Mucosa of descending colon (tissue), 3 donors: ENCODE results near the gene NDUFA13. TPM values are rescaled to one million over a fixed set of nuclear protein-coding genes. Genes with fewer than 3 reads are reported as not detected.

Experiments
- ATAC-seq: fragments of 200-7000 bp; cut with Tn5 transposase; one replicate; pipeline ENCODE4 v1.9.1; 2020; ENCODE audit warnings: mild to moderate bottlenecking, moderate library complexity
- DNase-seq, 3 donors: peaks; one replicate each; pipeline ENCODE4 v3.0.0-alpha.2; 2020
- H3K36me3 ChIP-seq: fragments of 200-600 bp; one replicate; pipeline ENCODE4 v1.8.0; 2021; ENCODE audit warnings: low read depth, mild to moderate bottlenecking
- H3K4me1 ChIP-seq: fragments of 200-600 bp; one replicate; pipeline ENCODE4 v1.8.0; 2021; ENCODE audit warnings: low read depth, mild to moderate bottlenecking
- H3K4me3 ChIP-seq: fragments of 200-600 bp; one replicate; pipeline ENCODE4 v1.8.0; 2021; ENCODE audit warnings: mild to moderate bottlenecking
- H3K9me3 ChIP-seq: fragments of 200-600 bp; one replicate; pipeline ENCODE4 v1.8.0; 2021; ENCODE audit warnings: mild to moderate bottlenecking
- intact Hi-C, 2 donors: fragments of 100-400 bp; cut with DNase I in 1 of 2; cut with micrococcal nuclease in 1 of 2; formaldehyde crosslinking; loops; one replicate each; pipeline versions ENCODE4 v1.11.0 to v1.11.1; 2022; cut with DNase I, micrococcal nuclease
- total RNA-seq, 3 donors: library from RNA; stranded (reverse); fragmentation: NEBNext Ultra II Directional in 2 of 3; extraction: Animal tissue kit (Norgen Biotek cat#: 25700) in 2 of 3; gene quantifications; one replicate each; pipeline versions ENCODE4 v1.2.1 to v1.2.4, GENCODE V29; 2021 to 2023
- TF ChIP-seq, protein P1 (sequence below): fragments of 200-600 bp; IDR thresholded peaks from one replicate; pipeline ENCODE4 v1.8.0; 2022; ENCODE audit warnings: antibody characterized with exemption, mild to moderate bottlenecking
- donor health status: DM: no; HTN: no; CAD: no; lungs with moderate emphysema.
- donor health status: DM: no; HTN: no; CAD: no.
- donor health status: DM: no; HTN: yes; CAD: no.

NDUFA13 gene
- total RNA-seq, 3 donors from 2014 or later, result 347 to 437 (median 348) TPM

DNA sequence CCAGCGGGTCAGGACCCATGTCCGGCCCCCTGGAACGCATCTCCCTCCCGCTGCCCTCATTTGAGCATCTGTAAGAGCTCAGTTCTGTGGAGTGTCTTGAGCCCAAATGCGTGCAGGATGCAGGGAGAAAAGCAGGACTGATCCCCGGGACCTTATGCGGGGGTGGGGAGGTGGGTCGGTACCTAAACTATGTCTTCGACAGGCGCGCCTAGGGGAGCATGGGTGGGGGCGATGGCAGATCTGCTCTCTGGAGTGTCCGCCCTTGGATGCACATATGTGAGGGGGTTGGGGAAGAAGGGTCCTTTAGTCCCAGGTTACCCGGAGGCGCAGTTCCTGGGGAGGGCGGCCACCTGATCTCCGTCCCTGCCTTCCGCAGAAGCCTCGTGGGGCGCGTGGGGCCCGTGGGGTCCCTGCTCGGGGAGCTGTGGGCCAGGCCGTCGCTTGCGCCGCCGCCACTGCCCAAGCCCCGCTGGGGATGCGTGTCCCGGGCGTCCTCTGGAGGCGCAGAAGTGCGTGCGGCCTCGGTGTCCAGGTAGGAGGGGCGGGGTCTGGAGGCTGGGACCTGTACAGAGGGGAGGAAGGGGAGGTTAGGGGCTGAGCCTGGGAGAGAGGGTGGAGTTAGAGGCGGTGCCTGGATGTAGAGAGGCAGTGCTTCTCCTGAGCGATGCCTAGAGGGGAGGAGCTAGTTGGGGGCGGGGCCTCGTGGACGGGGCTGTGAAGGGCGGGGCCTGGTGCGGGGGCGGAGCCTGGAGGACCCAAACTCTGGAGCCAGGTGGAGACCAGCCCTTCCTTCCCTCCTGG is 24.9 kb downstream of the NDUFA13 start:
- peak; percentile 78 for ATAC-seq
- no peak overlapping the region for H3K4me3 ChIP-seq
- DNase-seq, result peak; percentile 62 to 79 (median 72)

DNA sequence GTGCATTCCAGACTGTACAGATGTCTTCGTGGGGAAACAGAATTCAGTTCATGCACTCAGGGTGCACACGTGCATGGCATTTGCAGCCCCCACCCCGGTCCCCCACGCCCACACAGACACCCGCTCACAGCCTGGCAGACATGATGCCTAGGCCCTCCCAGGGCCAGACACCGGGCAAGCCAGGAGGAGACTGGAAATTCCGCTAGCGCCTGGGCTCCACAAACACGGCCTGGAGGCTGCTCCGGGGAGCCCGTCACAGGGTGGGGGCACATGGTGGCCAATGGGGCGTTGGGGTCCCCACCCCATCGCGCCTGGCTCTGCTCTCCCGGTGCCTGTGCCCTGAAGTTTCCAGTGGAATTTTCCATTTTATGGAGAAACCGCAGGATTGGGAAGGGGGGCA is 25.6 kb downstream of the NDUFA13 start:
- Histone ChIP-seq H3K9me3 (no peaks in the 10 kb centered on the region), H3K4me1 (peaks cover 20% of the 10 kb centered on the region), H3K36me3 (no peaks in the 10 kb centered on the region), H3K4me3 (no peak overlapping the region)
- DNase-seq (no peak), ATAC-seq (no peak)
- intact Hi-C loops, result no loop called here
- TF ChIP-seq, protein P1, sequence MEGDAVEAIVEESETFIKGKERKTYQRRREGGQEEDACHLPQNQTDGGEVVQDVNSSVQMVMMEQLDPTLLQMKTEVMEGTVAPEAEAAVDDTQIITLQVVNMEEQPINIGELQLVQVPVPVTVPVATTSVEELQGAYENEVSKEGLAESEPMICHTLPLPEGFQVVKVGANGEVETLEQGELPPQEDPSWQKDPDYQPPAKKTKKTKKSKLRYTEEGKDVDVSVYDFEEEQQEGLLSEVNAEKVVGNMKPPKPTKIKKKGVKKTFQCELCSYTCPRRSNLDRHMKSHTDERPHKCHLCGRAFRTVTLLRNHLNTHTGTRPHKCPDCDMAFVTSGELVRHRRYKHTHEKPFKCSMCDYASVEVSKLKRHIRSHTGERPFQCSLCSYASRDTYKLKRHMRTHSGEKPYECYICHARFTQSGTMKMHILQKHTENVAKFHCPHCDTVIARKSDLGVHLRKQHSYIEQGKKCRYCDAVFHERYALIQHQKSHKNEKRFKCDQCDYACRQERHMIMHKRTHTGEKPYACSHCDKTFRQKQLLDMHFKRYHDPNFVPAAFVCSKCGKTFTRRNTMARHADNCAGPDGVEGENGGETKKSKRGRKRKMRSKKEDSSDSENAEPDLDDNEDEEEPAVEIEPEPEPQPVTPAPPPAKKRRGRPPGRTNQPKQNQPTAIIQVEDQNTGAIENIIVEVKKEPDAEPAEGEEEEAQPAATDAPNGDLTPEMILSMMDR, result no peak

More for the DNA sequence above, 24.9 kb downstream of the NDUFA13 start:
- no peaks in the 10 kb centered on the region for H3K9me3 ChIP-seq
- peaks cover 20% of the 10 kb centered on the region for H3K4me1 ChIP-seq
- TF ChIP-seq, protein P1, result no peak
- H3K36me3 ChIP-seq, result no peaks in the 10 kb centered on the region
- intact Hi-C loops, result no loop called here

DNA sequence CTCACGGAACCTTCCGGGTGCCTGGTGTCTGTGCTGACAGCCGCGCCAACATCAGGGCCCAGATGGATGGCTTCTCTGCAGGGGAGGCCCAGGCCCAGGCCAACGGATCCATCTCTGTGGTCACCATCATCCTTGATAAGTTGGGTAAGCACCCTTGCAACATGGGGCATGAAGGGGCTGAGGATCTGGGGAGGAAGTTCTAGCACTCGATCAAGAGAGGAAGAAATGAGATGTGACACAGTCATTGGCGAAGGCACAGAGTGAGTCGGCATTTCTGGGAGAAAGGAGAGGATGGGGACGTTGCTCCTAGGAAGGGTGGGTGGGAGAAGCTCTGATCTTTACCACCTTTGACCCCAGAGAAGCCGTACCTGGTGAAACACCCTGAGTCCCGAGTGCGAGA is 26.5 kb downstream of the NDUFA13 start:
- DNase-seq (no peak), ATAC-seq (no peak)
- TF ChIP-seq, protein P1, result no peak
- Histone ChIP-seq H3K36me3 (no peaks in the 10 kb centered on the region), H3K4me1 (peaks cover 18% of the 10 kb centered on the region), H3K9me3 (no peaks in the 10 kb centered on the region), H3K4me3 (no peak overlapping the region)
- intact Hi-C loops, result no loop called here

- no peaks in the 10 kb centered on the region for H3K9me3 ChIP-seq
- DNase-seq, result no peak
- H3K36me3 ChIP-seq, result no peaks in the 10 kb centered on the region
- intact Hi-C loops, result no loop called here
- no peak overlapping the region for H3K4me3 ChIP-seq
- peaks cover 14% of the 10 kb centered on the region for H3K4me1 ChIP-seq
- no peak for ATAC-seq
- TF ChIP-seq, protein P1, result no peak
Measured at GRCh38 chr19:19543101-19543500, 27.1 kb downstream of the NDUFA13 start.

DNA sequence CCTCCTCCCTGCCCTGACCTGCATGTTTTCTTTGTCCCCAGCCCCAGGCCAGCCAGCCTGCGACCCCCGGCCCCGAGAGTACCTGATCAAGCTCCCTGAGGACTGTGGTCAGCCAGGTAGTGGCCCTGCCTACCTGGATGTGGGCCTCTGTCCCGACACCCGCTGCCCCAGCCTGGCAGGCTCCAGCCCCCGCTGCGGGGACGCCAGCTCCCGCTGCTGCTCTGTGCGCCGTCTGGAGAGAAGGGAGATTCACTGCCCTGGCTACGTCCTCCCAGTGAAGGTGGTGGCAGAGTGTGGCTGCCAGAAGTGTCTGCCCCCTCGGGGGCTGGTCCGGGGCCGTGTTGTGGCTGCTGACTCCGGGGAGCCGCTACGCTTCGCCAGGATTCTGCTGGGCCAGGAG is 27.6 kb downstream of the NDUFA13 start:
- ATAC-seq, result no peak
- DNase-seq, result no peak
- intact Hi-C loops, result no loop called here
- Histone ChIP-seq H3K36me3 (no peaks in the 10 kb centered on the region), H3K9me3 (no peaks in the 10 kb centered on the region), H3K4me1 (peaks cover 8% of the 10 kb centered on the region), H3K4me3 (no peak overlapping the region)
- TF ChIP-seq, protein P1, result no peak
